Tibial nerve (tissue), 4 donors: ENCODE results near the gene RCCD1.

Experiments used
- CTCF ChIP-seq, 5 experiments: fragments of 200-600 bp in 3 of 5; fragments of 450-650 bp in 2 of 5; sonication (generic) in 3 of 5; IDR thresholded peaks; one replicate each; pipeline ENCODE4 v1.5.1; 2016 to 2019; ENCODE audit warnings: antibody characterized with exemption in 5 of 5, mild to moderate bottlenecking in 3 of 5, moderate library complexity in 2 of 5
- EP300 ChIP-seq, 2 donors: sonication (generic); formaldehyde crosslinking; IDR thresholded peaks; one replicate each; pipeline ENCODE4 v1.6.1; 2017; ENCODE audit warnings: antibody characterized with exemption in 2 of 2, mild to moderate bottlenecking in 1 of 2
- POLR2A ChIP-seq, 2 donors: fragments of 450-650 bp; IDR thresholded peaks; one replicate each; pipeline ENCODE4 v1.6.1; 2017; ENCODE audit warnings: antibody characterized with exemption in 2 of 2, mild to moderate bottlenecking in 2 of 2, moderate library complexity in 2 of 2

GRCh38 chr15:90991587-90992285 lies 37.1 kb downstream of the RCCD1 start:
- TF ChIP-seq CTCF (IDR thresholded peaks at IDR 0.05): no peak
- no peak for TF ChIP-seq POLR2A (IDR thresholded peaks at IDR 0.05)
- TF ChIP-seq EP300 (IDR thresholded peaks at IDR 0.05): no peak
